Measurements from ENCODE around the gene FGD4.

- TF ChIP-seq POLR2A (IDR thresholded peaks at IDR 0.05; ENCODE audit: low read depth, low read length) (no peak), POLR2AphosphoS5 (IDR thresholded peaks at IDR 0.05; ENCODE audit: low read depth, low read length) (no peak), TAF1 (IDR thresholded peaks at IDR 0.05; ENCODE audit: low read depth, low read length) (no peak), SPI1 (IDR thresholded peaks at IDR 0.05; ENCODE audit: low read depth, low read length) (peak; percentile 72), PAX5 (IDR thresholded peaks at IDR 0.05; ENCODE audit: insufficient read depth, low read length, severe bottlenecking) (no peak)
Measured at GRCh38 chr12:32482226-32482625, 82.9 kb downstream of the FGD4 start.
